Measurements from ENCODE around the gene KIF13A.
"Not testable (repeated sequence)": the region's sequence is repeated elsewhere in the genome, so short reads cannot be mapped to it uniquely, and the experiment has no call there.

Gene KIF13A

GRCh38 chr6:17762651-17763050 lies 224.8 kb downstream of the KIF13A start:
- DNase-seq, result no peak

GRCh38 chr6:17758119-17758518 lies 229.3 kb downstream of the KIF13A start:
- no peak for DNase-seq

GRCh38 chr6:17754254-17754653 lies 233.2 kb downstream of the KIF13A start:
- no peak for DNase-seq

- not testable (repeated sequence) for DNase-seq
Measured at GRCh38 chr6:17745324-17745723, 242.1 kb downstream of the KIF13A start.

- not testable (repeated sequence) for DNase-seq
Measured at GRCh38 chr6:17744757-17745308, 242.6 kb downstream of the KIF13A start.

GRCh38 chr6:17744019-17744756 lies 243.2 kb downstream of the KIF13A start:
- DNase-seq, result no peak

GRCh38 chr6:17741507-17741906 lies 245.9 kb downstream of the KIF13A start:
- no peak for DNase-seq

- peak; percentile 83 for DNase-seq
Measured at GRCh38 chr6:17740559-17741220, 246.7 kb downstream of the KIF13A start.

GRCh38 chr6:17737704-17738252 lies 249.7 kb downstream of the KIF13A start:
- DNase-seq, result no peak

GRCh38 chr6:17735311-17735710 lies 252.1 kb downstream of the KIF13A start:
- not testable (repeated sequence) for DNase-seq

GRCh38 chr6:17730078-17730704 lies 257.2 kb downstream of the KIF13A start:
- no peak for DNase-seq

GRCh38 chr6:17729223-17730077 lies 258.0 kb downstream of the KIF13A start:
- DNase-seq, result no peak

GRCh38 chr6:17728551-17729222 lies 258.7 kb downstream of the KIF13A start:
- DNase-seq, result no peak

- DNase-seq, result peak; percentile 79
Measured at GRCh38 chr6:17725083-17725482, 262.4 kb downstream of the KIF13A start.

GRCh38 chr6:17724341-17724740 lies 263.1 kb downstream of the KIF13A start:
- DNase-seq, result no peak

- no peak for DNase-seq
Measured at GRCh38 chr6:17721671-17722070, 265.8 kb downstream of the KIF13A start.

GRCh38 chr6:17719323-17720041 lies 268.0 kb downstream of the KIF13A start:
- DNase-seq, result no peak

- no peak for DNase-seq
Measured at GRCh38 chr6:17716221-17716620, 271.2 kb downstream of the KIF13A start.

- DNase-seq, result no peak
Measured at GRCh38 chr6:17714879-17715851, 272.3 kb downstream of the KIF13A start.

- DNase-seq, result no peak
Measured at GRCh38 chr6:17714177-17714576, 273.3 kb downstream of the KIF13A start.

Data from NCI-H1092 treated with DMSO at 0.1 percent for 48 hours (cell line).